IMR-90 (cell line): ENCODE results near the gene R3HDML. TPM values are rescaled to one million over a fixed set of nuclear protein-coding genes. Genes with fewer than 3 reads are reported as not detected.

Source experiments
- ATAC-seq: fragments of 200-7000 bp; cut with Tn5 transposase; 2 replicates; pipeline ENCODE4 v1.9.1; 2020; ENCODE audit warnings: low read depth, mild to moderate bottlenecking, moderate library complexity
- BruUV-seq: library from RNA; stranded (reverse); fragments of 400-500 nt; replicated peaks from 2 replicates; lab custom pipeline; 2021; lab: Mats Ljungman, UMichigan
- CTCF ChIA-PET: fragments of 300-600 bp; formaldehyde crosslinking; extraction: SDS; loops from one replicate; lab custom pipeline; 2021; ENCODE audit warnings: antibody characterized with exemption; lab: Yijun Ruan, JAX
- POLR2A ChIA-PET: fragments of 300-600 bp; sonication (Branson Sonifier 250); formaldehyde crosslinking; loops from one replicate; lab custom pipeline; 2022; ENCODE audit warnings: antibody characterized with exemption; ENCODE audit not compliant: unreplicated experiment; lab: Charles Lee
- DNase-seq: peaks from one replicate; pipeline ENCODE4 v3.0.0; 2013
- H2AFZ ChIP-seq: replicated peaks from 2 replicates; pipeline ENCODE3; 2013; ENCODE audit warnings: low read length, mild to moderate bottlenecking; ENCODE audit not compliant: poor library complexity
- H2AK5ac ChIP-seq: 2 replicates; pipeline ENCODE4 v1.6.1; 2013; ENCODE audit warnings: low read depth, low read length, inconsistent platforms
- H2AK9ac ChIP-seq: replicated peaks from 2 replicates; pipeline ENCODE3; 2013; ENCODE audit warnings: mild to moderate bottlenecking, low read depth, low read length, moderate library complexity; ENCODE audit not compliant: poor library complexity
- H2BK120ac ChIP-seq: 2 replicates; pipeline ENCODE4 v1.6.1; 2013; ENCODE audit warnings: low read depth, low read length, inconsistent platforms
- H2BK15ac ChIP-seq: 3 replicates; pipeline ENCODE4 v1.6.1; 2013; ENCODE audit warnings: low read depth, low read length, inconsistent platforms
- H2BK20ac ChIP-seq: 2 replicates; pipeline ENCODE4 v1.6.1; 2013; ENCODE audit warnings: low read depth, mild to moderate bottlenecking, inconsistent platforms, low read length, moderate library complexity
- H2BK5ac ChIP-seq: 2 replicates; pipeline ENCODE4 v1.6.1; 2013; ENCODE audit warnings: mild to moderate bottlenecking, low read depth, low read length, inconsistent platforms; ENCODE audit not compliant: poor library complexity, severe bottlenecking
- H3K14ac ChIP-seq: replicated peaks from 2 replicates; pipeline ENCODE4 v1.6.1; 2013; ENCODE audit warnings: low read depth, low read length, inconsistent platforms
- H3K18ac ChIP-seq: 2 replicates; pipeline ENCODE4 v1.6.1; 2013; ENCODE audit warnings: low read depth, low read length, control low read depth
- H3K23ac ChIP-seq: 2 replicates; pipeline ENCODE4 v1.6.1; 2013; ENCODE audit warnings: low read depth, low read length, inconsistent platforms
- H3K27ac ChIP-seq: 2 replicates; pipeline ENCODE4 v1.5.1; 2013; ENCODE audit warnings: mild to moderate bottlenecking, control low read depth, low read length; ENCODE audit not compliant: insufficient read depth
- H3K27me3 ChIP-seq: 2 replicates; pipeline ENCODE4 v1.6.1; 2013; ENCODE audit warnings: low read length; ENCODE audit not compliant: control insufficient read depth, insufficient read depth
- H3K36me3 ChIP-seq: 2 replicates; pipeline ENCODE4 v1.6.1; 2013; ENCODE audit warnings: low read length, mixed read lengths; ENCODE audit not compliant: control insufficient read depth, insufficient read depth
- H3K4ac ChIP-seq: 2 replicates; pipeline ENCODE4 v1.6.1; 2013; ENCODE audit warnings: low read depth, low read length, inconsistent platforms
- H3K4me1 ChIP-seq: 2 replicates; pipeline ENCODE4 v1.6.1; 2013; ENCODE audit warnings: low read length, mixed read lengths; ENCODE audit not compliant: control insufficient read depth, insufficient read depth
- H3K4me2 ChIP-seq: 2 replicates; pipeline ENCODE4 v1.6.1; 2013; ENCODE audit warnings: low read depth, mild to moderate bottlenecking, control low read depth, low read length, moderate library complexity
- H3K4me3 ChIP-seq: 2 replicates; pipeline ENCODE4 v1.5.1; 2013; ENCODE audit warnings: low read depth, mild to moderate bottlenecking, control low read depth, low read length, moderate library complexity; ENCODE audit not compliant: insufficient read depth
- H3K56ac ChIP-seq: 2 replicates; pipeline ENCODE4 v1.6.1; 2013; ENCODE audit warnings: low read length, inconsistent platforms; ENCODE audit not compliant: insufficient read depth; ENCODE audit errors: extremely low read depth
- H3K79me1 ChIP-seq, 2 experiments: 2 replicates each; pipeline ENCODE4 v1.6.1; 2013; ENCODE audit warnings: low read length in 2 of 2, inconsistent platforms in 1 of 2, low read depth in 1 of 2
- H3K9ac ChIP-seq: 2 replicates; pipeline ENCODE4 v1.6.1; 2013; ENCODE audit warnings: low read depth, low read length, control low read depth
- H3K9me1 ChIP-seq: 2 replicates; pipeline ENCODE4 v1.6.1; 2013; ENCODE audit warnings: low read length, inconsistent platforms; ENCODE audit not compliant: insufficient read depth
- H3K9me3 ChIP-seq: 2 replicates; pipeline ENCODE4 v1.6.1; 2013; ENCODE audit warnings: low read length; ENCODE audit not compliant: control insufficient read depth, insufficient read depth
- H4K20me1 ChIP-seq: 2 replicates; pipeline ENCODE4 v1.6.1; 2013; ENCODE audit warnings: low read length, inconsistent platforms; ENCODE audit not compliant: insufficient read depth
- H4K5ac ChIP-seq: 2 replicates; pipeline ENCODE4 v1.6.1; 2013; ENCODE audit warnings: mild to moderate bottlenecking, low read depth, low read length, control low read depth
- H4K8ac ChIP-seq, 2 experiments: 2 replicates each; pipeline ENCODE4 v1.6.1; 2013; ENCODE audit warnings: low read depth in 2 of 2, low read length in 2 of 2, control low read depth in 1 of 2, inconsistent platforms in 1 of 2
- H4K91ac ChIP-seq: 2 replicates; pipeline ENCODE4 v1.6.1; 2013; ENCODE audit warnings: low read depth, low read length, inconsistent platforms; ENCODE audit not compliant: insufficient read depth
- BHLHE40 ChIP-seq: fragments of 150-350 bp; IDR thresholded peaks from 2 replicates; pipeline ENCODE4 v1.6.1; 2016; ENCODE audit warnings: mild to moderate bottlenecking, low read depth, low read length
- CEBPB ChIP-seq: IDR thresholded peaks from 2 replicates; pipeline ENCODE4 v1.6.1; 2012; ENCODE audit warnings: low read depth, low read length, improper control_type of control experiment
- CHD1 ChIP-seq: IDR thresholded peaks from 2 replicates; pipeline ENCODE4 v1.6.1; 2012; ENCODE audit warnings: low read depth, low read length, improper control_type of control experiment
- FOS ChIP-seq: fragments of 150-350 bp; IDR thresholded peaks from 2 replicates; pipeline ENCODE4 v1.6.1; 2016; ENCODE audit warnings: low read depth, low read length
- MAFK ChIP-seq: IDR thresholded peaks from 2 replicates; pipeline ENCODE4 v1.6.1; 2012; ENCODE audit warnings: low read depth, low read length, improper control_type of control experiment
- MXI1 ChIP-seq: IDR thresholded peaks from 2 replicates; pipeline ENCODE4 v1.6.1; 2012; ENCODE audit warnings: low read depth, mild to moderate bottlenecking, low read length, moderate library complexity, borderline replicate concordance
- NFE2L2 ChIP-seq: fragments of 150-350 bp; IDR thresholded peaks from 2 replicates; pipeline ENCODE4 v1.6.1; 2016; ENCODE audit warnings: low read depth, mild to moderate bottlenecking, low read length
- POLR2A ChIP-seq: IDR thresholded peaks from 2 replicates; pipeline ENCODE4 v1.6.1; 2012; ENCODE audit warnings: mild to moderate bottlenecking, low read depth, low read length
- RAD21 ChIP-seq: IDR thresholded peaks from 2 replicates; pipeline ENCODE4 v1.6.1; 2012; ENCODE audit warnings: low read length, improper control_type of control experiment
- RCOR1 ChIP-seq: IDR thresholded peaks from 2 replicates; pipeline ENCODE4 v1.6.1; 2012; ENCODE audit warnings: mild to moderate bottlenecking, low read length, improper control_type of control experiment; ENCODE audit not compliant: insufficient replicate concordance
- RFX5 ChIP-seq: IDR thresholded peaks from 2 replicates; pipeline ENCODE4 v1.8.0; 2012; ENCODE audit warnings: low read depth, mild to moderate bottlenecking, low read length, moderate library complexity
- SMC3 ChIP-seq: fragments of 150-350 bp; IDR thresholded peaks from 2 replicates; pipeline ENCODE4 v1.6.1; 2016; ENCODE audit warnings: low read depth, mild to moderate bottlenecking, antibody characterized with exemption, low read length, moderate library complexity
- WGBS, 2 experiments: methylation state at CpG; one replicate each; pipeline versions ENCODE4 v1.1.5 to v1.1.7; 2013; ENCODE audit warnings: missing lambda C conversion rate in 2 of 2; ENCODE audit not compliant: insufficient read length in 1 of 2; ENCODE audit errors: extremely low coverage in 2 of 2; 5-methylcytosine and 5-hydroxymethylcytosine counted together
- dilution Hi-C: fragments of 300-500 bp; cut with HindIII; formaldehyde crosslinking; loops from one replicate; pipeline ENCODE4 v1.14.3; 2018; ENCODE audit warnings: low sequenced_read_pairs; ENCODE audit not compliant: unreplicated experiment
- in situ Hi-C: fragments of 300-500 bp; cut with MboI; formaldehyde crosslinking; loops from 3 replicates; pipeline ENCODE4 v1.14.3; 2019; ENCODE audit warnings: low sequenced_read_pairs, inconsistent platforms, mixed read lengths
- intact Hi-C: fragments of 100-400 bp; cut with micrococcal nuclease; formaldehyde crosslinking; loops from 2 replicates; pipeline ENCODE4 v1.10.0; 2022
- polyA plus RNA-seq, 3 experiments: library from polyadenylated mRNA; depleted of rRNA; stranded (reverse); fragments of >200 nt; gene quantifications; 2 replicates each; pipeline ENCODE4 v1.2.3, GENCODE V29; 2012; ENCODE audit warnings: low replicate concordance in 1 of 3
- total RNA-seq: library from RNA; depleted of rRNA; stranded (reverse); fragments of >200 nt; gene quantifications from 2 replicates; pipeline ENCODE4 v1.2.3, GENCODE V29; 2012
- TF ChIP-seq, protein P1 (sequence below): conservative IDR thresholded peaks from 2 replicates; pipeline ENCODE4 v1.5.1; 2012; ENCODE audit warnings: mild to moderate bottlenecking, low read depth, low read length, improper control_type of control experiment
- TF ChIP-seq, protein P2 (sequence below): fragments of 150-350 bp; IDR thresholded peaks from 2 replicates; pipeline ENCODE4 v1.6.1; 2016; ENCODE audit warnings: low read depth, mild to moderate bottlenecking, low read length, moderate library complexity, borderline replicate concordance
- TF ChIP-seq, protein P3 (sequence below): fragments of 150-350 bp; IDR thresholded peaks from 2 replicates; pipeline ENCODE4 v1.6.1; 2017; ENCODE audit warnings: mild to moderate bottlenecking, antibody characterized with exemption, low read length, low read depth

R3HDML gene
- total and polyA plus RNA-seq, 2 of the 4 experiments (the other 2 are of a cell fraction), result not detected

DNA sequence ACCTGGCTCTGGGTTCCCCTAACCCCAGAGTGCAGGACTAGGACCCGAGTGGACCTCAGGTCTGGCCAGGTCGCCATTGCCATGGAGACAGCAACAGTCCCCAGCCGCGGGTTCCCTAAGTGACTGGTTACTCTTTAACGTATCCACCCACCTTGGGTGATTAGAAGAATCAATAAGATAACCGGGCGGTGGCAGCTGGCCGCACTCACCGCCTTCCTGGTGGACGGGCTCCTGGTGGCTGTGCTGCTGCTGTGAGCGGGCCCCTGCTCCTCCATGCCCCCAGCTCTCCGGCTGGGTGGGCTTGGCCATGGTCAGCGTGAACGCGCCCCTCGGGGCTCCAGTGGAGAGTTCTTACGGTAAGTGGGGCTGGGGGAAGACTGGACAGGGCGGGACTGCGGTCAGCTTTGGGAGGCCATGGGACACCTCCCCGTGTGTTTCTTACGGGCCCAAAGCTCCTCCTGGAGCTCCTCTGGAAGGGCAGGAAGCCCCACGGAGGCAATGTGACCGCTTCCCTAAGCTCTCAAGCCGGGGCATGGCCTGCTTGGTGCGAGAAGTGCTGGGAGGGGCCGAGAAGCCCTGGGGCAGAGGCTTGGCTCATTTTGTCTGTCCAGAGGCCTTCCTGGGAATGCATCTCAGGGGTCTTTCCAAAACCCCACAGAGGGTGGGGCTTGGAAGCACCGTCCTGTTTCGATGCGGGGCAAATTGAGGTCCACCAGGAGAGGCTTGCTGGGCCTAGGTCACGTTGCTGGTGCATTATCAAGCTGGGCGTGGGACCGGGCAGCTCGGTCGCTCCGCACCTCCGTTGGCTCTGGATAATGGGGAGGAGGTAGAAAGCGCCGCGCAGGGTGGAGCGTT is 18.9 kb downstream of the R3HDML start, which contains the start of gene HNF4A:
TSS of gene HNF4A (plus strand) at position 202 of the 855 bp plus-strand sequence. CDS start at position 308, 106 bp downstream.
- H3K4me1 ChIP-seq, result no peaks in the 10 kb centered on the region
- H3K18ac ChIP-seq, result no peak within 1 kb of the TSS
- H4K5ac ChIP-seq, result no peak within 1 kb of the TSS
- no peak within 1 kb of the TSS for H3K4ac ChIP-seq
- DNase-seq, result no peak
- H3K4me2 ChIP-seq, result no peak within 1 kb of the TSS
- H2BK120ac ChIP-seq, result no peak within 1 kb of the TSS
- H3K9ac ChIP-seq, result no peak within 1 kb of the TSS
- peaks cover 32% of the 10 kb centered on the region for H3K27me3 ChIP-seq
- no peak within 1 kb of the TSS for H2BK20ac ChIP-seq
- H2AK5ac ChIP-seq, result no peak within 1 kb of the TSS
- BruUV-seq, result no TSS peak
- H2AFZ ChIP-seq, result no peak within 1 kb of the TSS
- dilution Hi-C loops, result no loop called here
- no peak within 1 kb of the TSS for H2BK15ac ChIP-seq
- intact Hi-C loops, result no loop called here
- no peak within 1 kb of the TSS for H3K27ac ChIP-seq
- no peak within 1 kb of the TSS for H2AK9ac ChIP-seq
- H4K91ac ChIP-seq, result no peak within 1 kb of the TSS
- no peaks in the 10 kb centered on the region for H4K20me1 ChIP-seq
- no peak within 1 kb of the TSS for H3K56ac ChIP-seq
- no peak within 1 kb of the TSS for H3K14ac ChIP-seq
- H3K79me1 ChIP-seq, result no peaks in the 10 kb centered on the region
- in situ Hi-C loops, result no loop called here
- no peak within 1 kb of the TSS for H4K8ac ChIP-seq
- no peak within 1 kb of the TSS for H3K4me3 ChIP-seq
- ChIA-PET POLR2A (no interaction called here), CTCF (no interaction called here)
- H3K9me1 ChIP-seq, result no peaks in the 10 kb centered on the region
- no peak for ATAC-seq
- no peaks in the 10 kb centered on the region for H3K9me3 ChIP-seq
- no peak within 1 kb of the TSS for H2BK5ac ChIP-seq
- H3K23ac ChIP-seq, result no peak within 1 kb of the TSS
- 74% methylated on average over 13 of the region's 40 CpGs; no CpG with 5 or more reads in 1 of the 2 experiments for WGBS, 2 experiments
- no peaks in the 10 kb centered on the region for H3K36me3 ChIP-seq
- TF ChIP-seq FOS (no peak), RCOR1 (no peak), SMC3 (no peak), NFE2L2 (no peak), POLR2A (no peak), MXI1 (no peak), RFX5 (no peak), CEBPB (no peak), MAFK (no peak), CHD1 (no peak), RAD21 (no peak), BHLHE40 (no peak)
- TF ChIP-seq, protein P1, sequence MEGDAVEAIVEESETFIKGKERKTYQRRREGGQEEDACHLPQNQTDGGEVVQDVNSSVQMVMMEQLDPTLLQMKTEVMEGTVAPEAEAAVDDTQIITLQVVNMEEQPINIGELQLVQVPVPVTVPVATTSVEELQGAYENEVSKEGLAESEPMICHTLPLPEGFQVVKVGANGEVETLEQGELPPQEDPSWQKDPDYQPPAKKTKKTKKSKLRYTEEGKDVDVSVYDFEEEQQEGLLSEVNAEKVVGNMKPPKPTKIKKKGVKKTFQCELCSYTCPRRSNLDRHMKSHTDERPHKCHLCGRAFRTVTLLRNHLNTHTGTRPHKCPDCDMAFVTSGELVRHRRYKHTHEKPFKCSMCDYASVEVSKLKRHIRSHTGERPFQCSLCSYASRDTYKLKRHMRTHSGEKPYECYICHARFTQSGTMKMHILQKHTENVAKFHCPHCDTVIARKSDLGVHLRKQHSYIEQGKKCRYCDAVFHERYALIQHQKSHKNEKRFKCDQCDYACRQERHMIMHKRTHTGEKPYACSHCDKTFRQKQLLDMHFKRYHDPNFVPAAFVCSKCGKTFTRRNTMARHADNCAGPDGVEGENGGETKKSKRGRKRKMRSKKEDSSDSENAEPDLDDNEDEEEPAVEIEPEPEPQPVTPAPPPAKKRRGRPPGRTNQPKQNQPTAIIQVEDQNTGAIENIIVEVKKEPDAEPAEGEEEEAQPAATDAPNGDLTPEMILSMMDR, result no peak
- TF ChIP-seq, protein P2, sequence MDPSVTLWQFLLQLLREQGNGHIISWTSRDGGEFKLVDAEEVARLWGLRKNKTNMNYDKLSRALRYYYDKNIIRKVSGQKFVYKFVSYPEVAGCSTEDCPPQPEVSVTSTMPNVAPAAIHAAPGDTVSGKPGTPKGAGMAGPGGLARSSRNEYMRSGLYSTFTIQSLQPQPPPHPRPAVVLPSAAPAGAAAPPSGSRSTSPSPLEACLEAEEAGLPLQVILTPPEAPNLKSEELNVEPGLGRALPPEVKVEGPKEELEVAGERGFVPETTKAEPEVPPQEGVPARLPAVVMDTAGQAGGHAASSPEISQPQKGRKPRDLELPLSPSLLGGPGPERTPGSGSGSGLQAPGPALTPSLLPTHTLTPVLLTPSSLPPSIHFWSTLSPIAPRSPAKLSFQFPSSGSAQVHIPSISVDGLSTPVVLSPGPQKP, result no peak
- TF ChIP-seq, protein P3, sequence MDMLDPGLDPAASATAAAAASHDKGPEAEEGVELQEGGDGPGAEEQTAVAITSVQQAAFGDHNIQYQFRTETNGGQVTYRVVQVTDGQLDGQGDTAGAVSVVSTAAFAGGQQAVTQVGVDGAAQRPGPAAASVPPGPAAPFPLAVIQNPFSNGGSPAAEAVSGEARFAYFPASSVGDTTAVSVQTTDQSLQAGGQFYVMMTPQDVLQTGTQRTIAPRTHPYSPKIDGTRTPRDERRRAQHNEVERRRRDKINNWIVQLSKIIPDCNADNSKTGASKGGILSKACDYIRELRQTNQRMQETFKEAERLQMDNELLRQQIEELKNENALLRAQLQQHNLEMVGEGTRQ, result no peak
